Memory B cell (primary cell): ENCODE data around the gene BET1.

Source experiments
- ATAC-seq: fragments of 150-1000 bp; cut with Tn5 transposase; 2 replicates; pipeline ENCODE4 v1.10.0; 2021; ENCODE audit warnings: low read depth, mild to moderate bottlenecking, moderate library complexity
- DNase-seq, 2 donors: peaks; one replicate each; pipeline ENCODE4 v3.0.0; 2022; ENCODE audit warnings: low spot score in 2 of 2
- H3K27ac Mint-ChIP-seq: one replicate; pipeline ENCODE4 v1.8.0; 2022; ENCODE audit warnings: mild to moderate bottlenecking, moderate library complexity, mixed read lengths
- H3K27me3 Mint-ChIP-seq: one replicate; pipeline ENCODE4 v1.8.0; 2022; ENCODE audit warnings: mixed read lengths
- H3K36me3 Mint-ChIP-seq: one replicate; pipeline ENCODE4 v1.8.0; 2022; ENCODE audit warnings: mild to moderate bottlenecking, mixed read lengths
- H3K4me1 Mint-ChIP-seq: one replicate; pipeline ENCODE4 v1.8.0; 2022; ENCODE audit warnings: mixed read lengths
- H3K4me3 Mint-ChIP-seq: one replicate; pipeline ENCODE4 v1.8.0; 2022; ENCODE audit warnings: mild to moderate bottlenecking, moderate library complexity, mixed read lengths
- H3K9me3 Mint-ChIP-seq: one replicate; pipeline ENCODE4 v1.8.0; 2022; ENCODE audit warnings: mixed read lengths

The BET1 gene, protein sequence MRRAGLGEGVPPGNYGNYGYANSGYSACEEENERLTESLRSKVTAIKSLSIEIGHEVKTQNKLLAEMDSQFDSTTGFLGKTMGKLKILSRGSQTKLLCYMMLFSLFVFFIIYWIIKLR

DNA sequence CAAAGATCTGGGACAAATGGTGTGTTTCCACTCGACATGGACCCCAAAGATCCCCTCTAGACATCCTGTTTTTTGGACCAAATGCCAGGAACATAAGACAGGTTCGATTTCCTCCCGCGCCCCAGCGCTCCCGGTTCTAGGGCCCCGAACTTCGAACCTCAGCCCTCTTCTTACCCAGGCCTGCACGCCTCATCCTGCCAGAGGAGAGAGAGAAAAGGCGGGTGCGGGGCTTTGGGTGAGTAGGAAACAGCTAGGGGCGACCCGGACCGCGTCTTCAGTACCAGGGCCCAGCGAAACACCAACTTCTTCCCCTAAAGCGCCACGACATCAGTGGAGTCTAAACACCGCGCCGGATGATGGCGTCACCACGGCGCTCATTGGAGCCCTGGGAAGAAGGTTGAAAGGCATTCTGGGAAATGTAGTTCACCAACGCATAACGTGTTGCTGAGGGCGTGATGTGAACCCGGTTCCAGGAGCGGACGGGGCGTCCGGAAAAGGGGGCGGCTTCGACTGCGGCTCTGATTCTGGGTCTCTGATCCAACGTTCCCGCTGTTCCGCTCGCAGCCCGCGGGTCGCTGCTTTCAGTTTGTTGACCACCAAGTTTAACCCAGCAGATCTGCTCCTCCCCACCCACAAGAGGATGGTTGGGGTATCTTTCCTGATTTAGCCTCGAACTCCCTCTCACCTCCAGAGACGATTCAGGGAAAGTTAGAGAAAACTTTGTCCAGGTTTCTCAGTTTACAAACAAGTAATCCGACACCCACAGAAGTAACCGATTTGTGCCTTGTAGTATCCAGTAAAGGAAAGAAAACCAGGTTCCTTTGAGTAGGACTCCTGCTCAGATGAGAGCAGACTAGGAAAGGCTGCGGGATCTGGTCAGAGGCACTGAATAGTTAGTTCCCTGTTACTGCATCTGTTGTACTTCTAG, at the start of gene BET1:
TSS of gene BET1 (minus strand) at position 332 of the 928 bp plus-strand sequence. CDS start at position 193, 139 bp downstream.
- peak; percentile 94 for ATAC-seq
- H3K4me3 Mint-ChIP-seq = peak within 1 kb of the TSS; percentile 100
- H3K4me1 Mint-ChIP-seq = peaks cover 22% of the 10 kb centered on the region

DNA sequence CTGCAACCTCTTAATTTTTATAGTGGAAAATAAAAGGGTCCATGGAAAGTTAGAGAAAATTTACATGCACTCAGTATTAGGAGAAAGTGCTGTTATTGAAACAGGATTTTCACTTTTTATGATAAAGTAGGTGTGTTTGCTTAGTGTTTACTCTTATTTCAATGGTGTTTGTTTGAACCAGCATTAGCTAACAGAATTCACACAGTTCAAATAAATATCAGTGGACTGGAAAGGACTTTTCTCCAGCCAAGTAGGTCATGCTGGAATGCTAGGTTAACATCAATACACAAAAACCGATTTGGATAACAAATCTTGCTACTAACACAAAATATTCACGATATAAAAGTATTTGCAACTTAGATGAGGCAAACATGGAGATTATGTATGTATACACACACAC, 49.4 kb upstream of the BET1 start:
- Mint-ChIP-seq H3K27ac (peak overlapping the region; percentile 14), H3K4me3 (no peak overlapping the region), H3K36me3 (peaks cover 4% of the 10 kb centered on the region), H3K27me3 (no peaks in the 10 kb centered on the region), H3K9me3 (peaks cover 2% of the 10 kb centered on the region), H3K4me1 (peaks cover 32% of the 10 kb centered on the region)
- DNase-seq (no peak), ATAC-seq (no peak)

More for the DNA sequence above, at the start of gene BET1:
- Mint-ChIP-seq H3K36me3 (peaks cover 13% of the 10 kb centered on the region), H3K27ac (peak within 1 kb of the TSS; percentile 99), H3K27me3 (no peaks in the 10 kb centered on the region), H3K9me3 (no peaks in the 10 kb centered on the region)
- peak; percentile 83 to 88 for DNase-seq

DNA sequence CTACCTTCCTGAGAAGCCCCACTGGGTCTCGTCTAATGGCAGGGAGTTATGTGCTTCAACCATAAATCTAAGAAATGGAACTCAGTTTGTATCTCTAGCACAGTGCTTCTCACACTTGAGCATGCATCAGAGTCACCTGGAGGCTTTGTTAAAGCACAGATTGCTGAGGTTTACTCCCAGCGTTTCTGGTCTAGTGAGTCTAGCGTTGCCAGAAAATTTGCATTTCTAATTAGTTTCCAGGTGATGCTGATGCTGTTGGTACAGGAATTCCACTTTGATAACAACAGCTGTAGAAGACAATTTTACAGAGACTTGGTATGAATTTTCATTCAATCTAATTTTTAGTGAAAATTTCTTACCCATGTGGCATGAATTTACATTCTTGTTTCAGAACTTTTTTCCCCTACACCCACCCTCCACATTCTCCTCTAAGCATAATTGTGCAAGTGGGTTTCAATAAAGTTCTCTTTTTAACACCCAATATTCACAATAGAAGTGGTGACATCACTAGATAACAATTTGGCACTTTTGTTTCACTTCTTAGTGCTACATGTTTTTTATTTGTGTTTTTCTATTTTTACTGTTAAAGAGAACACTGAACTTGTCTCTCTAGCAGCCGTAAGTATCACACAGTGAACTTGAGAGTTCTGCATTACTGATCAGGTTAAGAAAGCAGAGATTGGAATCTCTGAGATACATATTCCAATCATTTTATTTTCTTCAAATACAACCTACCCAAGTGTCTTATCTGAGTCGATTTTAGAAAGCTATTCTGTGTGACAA, 48.4 kb upstream of the BET1 start:
- H3K27ac Mint-ChIP-seq = peak overlapping the region; percentile 87
- H3K4me1 Mint-ChIP-seq = peaks cover 38% of the 10 kb centered on the region

DNA sequence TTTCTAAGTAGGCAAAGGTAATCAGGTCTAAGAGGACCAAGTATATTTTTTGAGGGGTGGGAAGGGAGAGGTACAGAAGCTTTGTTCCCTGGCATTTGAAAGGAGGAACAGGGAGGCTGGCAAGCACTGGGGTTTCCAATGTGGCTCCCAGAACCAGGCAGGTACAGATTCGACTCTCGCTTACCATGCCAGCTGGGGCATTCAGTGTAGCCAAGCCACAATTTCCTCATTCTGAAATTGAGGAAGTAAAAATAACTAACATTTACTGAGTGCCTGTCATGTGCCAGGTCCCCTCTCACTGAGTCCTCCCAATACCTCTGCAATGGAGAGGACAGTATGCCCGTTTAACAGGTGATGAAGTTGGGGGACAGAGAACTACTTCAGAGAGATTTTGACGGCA, 45.9 kb upstream of the BET1 start:
- peaks cover 34% of the 10 kb centered on the region for H3K4me1 Mint-ChIP-seq
- ATAC-seq (peak; percentile 86), DNase-seq (peak; percentile 48 to 67)
- no peaks in the 10 kb centered on the region for H3K27me3 Mint-ChIP-seq
- peak overlapping the region; percentile 98 for H3K27ac Mint-ChIP-seq
- peak overlapping the region; percentile 73 for H3K4me3 Mint-ChIP-seq
- peaks cover 2% of the 10 kb centered on the region for H3K36me3 Mint-ChIP-seq
- H3K9me3 Mint-ChIP-seq = peaks cover 2% of the 10 kb centered on the region

More for the DNA sequence above, 48.4 kb upstream of the BET1 start:
- H3K36me3 Mint-ChIP-seq = peaks cover 4% of the 10 kb centered on the region
- no peaks in the 10 kb centered on the region for H3K27me3 Mint-ChIP-seq
- peaks cover 2% of the 10 kb centered on the region for H3K9me3 Mint-ChIP-seq
- ATAC-seq (peak; percentile 67), DNase-seq (peak; percentile 27 to 41)
- H3K4me3 Mint-ChIP-seq = peak overlapping the region; percentile 35

DNA sequence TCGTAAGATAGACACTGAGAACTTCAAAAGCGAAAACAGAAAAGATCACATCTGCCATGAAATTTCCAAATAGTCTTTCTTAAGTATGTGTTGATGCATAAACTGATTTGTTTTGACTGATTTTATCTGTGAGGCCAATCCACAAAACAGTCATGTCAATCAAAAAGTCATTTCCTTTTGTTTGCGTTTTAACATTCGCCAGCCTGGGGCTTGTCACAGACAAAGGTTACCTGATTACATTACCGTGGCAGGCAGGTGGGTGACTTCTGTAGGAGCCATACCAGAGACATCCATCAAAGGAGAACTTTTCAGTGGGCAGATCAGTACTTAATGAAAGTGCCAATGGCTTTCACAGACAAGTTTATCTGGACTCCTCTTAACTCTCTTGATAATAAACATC, 45.5 kb upstream of the BET1 start:
- Mint-ChIP-seq H3K4me3 (peak overlapping the region; percentile 73), H3K36me3 (peaks cover 2% of the 10 kb centered on the region), H3K27me3 (no peaks in the 10 kb centered on the region), H3K4me1 (peaks cover 34% of the 10 kb centered on the region), H3K27ac (peak overlapping the region; percentile 98), H3K9me3 (peaks cover 2% of the 10 kb centered on the region)
- DNase-seq (peak in 1 of 2 donors; percentile 26), ATAC-seq (peak; percentile 16)

DNA sequence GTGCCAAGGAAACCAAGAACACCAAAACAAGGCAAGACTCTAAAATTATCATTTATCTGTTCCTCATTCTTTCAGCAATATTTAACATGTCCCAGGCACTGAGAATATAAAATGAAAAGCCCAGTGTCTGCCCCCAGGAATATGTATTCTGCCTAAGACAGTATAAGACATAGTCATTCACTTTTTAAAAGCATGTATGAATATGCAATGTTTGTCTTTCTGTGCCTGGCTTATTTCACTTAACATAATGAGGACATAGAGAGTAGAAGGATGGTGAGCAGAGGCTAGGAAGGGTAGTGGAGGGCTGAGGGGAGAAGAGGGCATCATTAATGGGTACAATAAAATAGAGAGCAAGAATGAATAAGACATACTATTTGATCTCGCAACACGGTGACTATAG, 44.6 kb upstream of the BET1 start:
- Mint-ChIP-seq H3K36me3 (peaks cover 2% of the 10 kb centered on the region), H3K4me3 (peak overlapping the region; percentile 28), H3K27me3 (no peaks in the 10 kb centered on the region), H3K4me1 (peaks cover 30% of the 10 kb centered on the region), H3K27ac (peak overlapping the region; percentile 98), H3K9me3 (peaks cover 2% of the 10 kb centered on the region)
- ATAC-seq = no peak
- DNase-seq = no peak

DNA sequence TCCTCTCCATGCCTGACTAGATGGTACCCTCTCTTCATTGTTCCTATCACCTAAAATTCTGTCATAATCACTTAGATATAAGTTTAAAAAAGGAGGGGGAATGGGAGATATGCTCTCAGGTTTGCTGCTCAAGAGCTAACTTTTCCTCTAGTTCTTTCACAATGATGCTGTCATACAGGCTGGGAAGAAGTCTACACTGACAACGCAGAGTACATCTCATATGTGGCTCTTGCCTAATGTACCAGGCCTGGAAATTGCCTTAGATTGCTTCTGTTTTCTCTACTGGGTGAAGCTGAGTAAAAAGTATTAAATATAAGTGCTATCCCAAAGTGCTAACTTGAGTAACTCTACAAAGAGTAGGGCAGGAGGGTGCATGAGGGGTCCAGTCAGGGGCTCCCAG, 43.8 kb upstream of the BET1 start:
- H3K4me3 Mint-ChIP-seq = peak overlapping the region; percentile 11
- H3K9me3 Mint-ChIP-seq = peaks cover 2% of the 10 kb centered on the region
- H3K4me1 Mint-ChIP-seq = peaks cover 30% of the 10 kb centered on the region
- no peak for DNase-seq
- H3K36me3 Mint-ChIP-seq = peaks cover 2% of the 10 kb centered on the region
- peak overlapping the region; percentile 98 for H3K27ac Mint-ChIP-seq
- no peak for ATAC-seq
- no peaks in the 10 kb centered on the region for H3K27me3 Mint-ChIP-seq

DNA sequence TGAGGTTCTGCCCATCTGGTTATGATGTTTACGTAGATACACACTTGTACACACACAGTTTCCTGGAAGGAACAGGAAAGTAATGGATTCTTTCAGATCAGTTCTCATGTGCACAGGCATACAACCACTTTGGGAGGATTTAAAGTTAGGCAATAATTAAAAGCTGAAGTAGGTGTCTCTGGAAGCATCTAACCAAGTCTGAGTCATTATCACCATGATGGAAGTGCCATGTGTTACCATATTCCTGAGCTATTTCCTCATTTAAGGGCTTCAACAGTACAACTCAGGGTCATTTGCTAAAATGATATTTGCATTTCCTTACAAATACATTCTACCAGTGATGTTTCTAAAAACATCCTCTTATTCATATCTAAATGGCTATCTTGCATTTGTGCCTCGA, 41.4 kb upstream of the BET1 start:
- Mint-ChIP-seq H3K4me1 (peaks cover 32% of the 10 kb centered on the region), H3K27me3 (no peaks in the 10 kb centered on the region), H3K4me3 (no peak overlapping the region), H3K36me3 (peaks cover 2% of the 10 kb centered on the region), H3K27ac (no peak overlapping the region), H3K9me3 (peaks cover 2% of the 10 kb centered on the region)
- DNase-seq = no peak
- ATAC-seq = no peak

DNA sequence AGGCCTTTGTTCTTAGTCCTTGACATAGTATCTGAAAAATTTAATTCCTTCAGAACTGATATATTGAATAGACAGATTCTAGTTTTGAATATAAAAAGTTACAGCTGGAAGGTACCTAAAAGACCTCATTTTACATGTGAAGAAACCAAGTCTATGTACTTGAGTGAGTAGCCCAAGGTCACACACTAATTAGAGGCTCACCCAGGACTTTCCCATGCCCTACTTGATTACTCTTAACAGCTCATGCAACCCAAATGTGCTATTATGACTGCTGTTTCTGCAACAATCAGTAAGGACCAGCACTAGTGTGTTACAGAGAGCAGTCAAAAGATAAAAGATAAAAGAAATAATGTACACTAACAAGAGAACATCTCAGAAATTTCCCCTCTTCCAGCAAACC, 40.7 kb upstream of the BET1 start:
- peaks cover 2% of the 10 kb centered on the region for H3K36me3 Mint-ChIP-seq
- ATAC-seq = no peak
- no peak overlapping the region for H3K27ac Mint-ChIP-seq
- no peak for DNase-seq
- H3K4me1 Mint-ChIP-seq = peaks cover 28% of the 10 kb centered on the region
- H3K9me3 Mint-ChIP-seq = peaks cover 2% of the 10 kb centered on the region
- no peaks in the 10 kb centered on the region for H3K27me3 Mint-ChIP-seq
- no peak overlapping the region for H3K4me3 Mint-ChIP-seq

DNA sequence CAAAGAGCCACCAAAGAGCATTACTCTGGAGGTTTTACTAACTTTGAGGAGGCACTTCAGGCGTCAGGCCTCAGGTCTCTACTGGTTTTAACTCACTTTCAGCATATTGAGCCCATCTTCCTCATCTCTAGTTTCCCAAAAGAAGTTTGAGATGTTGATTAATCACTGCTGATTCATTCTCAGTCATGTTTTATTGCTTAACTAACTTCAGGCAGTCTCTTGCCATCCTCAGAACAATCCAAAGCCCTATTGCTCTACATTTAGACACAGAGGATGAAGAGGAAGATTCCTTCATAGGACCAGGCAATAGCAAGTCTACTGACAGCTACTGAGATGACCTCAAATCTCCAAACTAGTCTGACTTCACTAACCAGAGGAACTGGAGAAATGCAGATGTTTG, 39.1 kb upstream of the BET1 start:
- Mint-ChIP-seq H3K4me1 (peaks cover 26% of the 10 kb centered on the region), H3K27me3 (no peaks in the 10 kb centered on the region), H3K4me3 (no peak overlapping the region), H3K9me3 (peaks cover 2% of the 10 kb centered on the region), H3K27ac (no peak overlapping the region), H3K36me3 (peaks cover 2% of the 10 kb centered on the region)
- no peak for DNase-seq
- no peak for ATAC-seq

DNA sequence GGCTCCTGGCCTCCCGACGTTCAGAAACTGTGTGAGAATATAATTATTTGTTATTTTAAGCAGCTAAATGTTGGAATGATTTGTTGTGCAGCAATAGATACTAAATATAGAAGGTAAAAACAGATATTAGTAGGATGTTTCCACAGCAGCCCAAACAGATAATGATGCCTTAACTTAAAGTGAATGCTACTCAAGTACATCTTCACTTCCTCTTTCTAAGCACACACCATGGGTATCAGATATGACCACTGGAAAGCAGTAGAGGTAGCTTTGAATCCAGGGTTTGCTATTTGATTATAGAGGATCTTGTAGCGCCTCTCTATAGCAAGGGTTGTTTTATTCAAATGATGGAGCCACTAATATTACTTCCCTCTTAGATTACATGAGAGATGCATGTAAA, 38.2 kb upstream of the BET1 start:
- DNase-seq (no peak), ATAC-seq (peak; percentile 59)
- H3K36me3 Mint-ChIP-seq = peaks cover 2% of the 10 kb centered on the region

DNA sequence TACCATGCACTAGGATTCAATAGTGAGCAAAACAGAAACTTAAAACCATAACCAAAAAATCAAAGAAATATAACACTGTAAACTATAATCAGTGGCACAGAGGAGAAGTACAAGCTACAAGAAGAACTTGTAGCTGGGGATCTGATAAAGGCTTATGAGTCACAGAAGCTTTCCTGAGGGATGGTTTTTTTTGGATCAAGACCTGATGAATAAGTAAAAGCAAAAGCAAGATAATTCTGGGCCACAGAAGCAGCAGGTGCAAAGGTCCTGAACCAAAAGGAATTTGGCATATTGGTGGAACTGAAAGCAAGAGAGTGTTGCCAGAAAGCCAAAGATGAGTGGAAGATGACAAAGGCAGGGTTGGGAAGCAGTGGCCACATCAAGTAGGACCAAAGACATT, 37.4 kb upstream of the BET1 start:
- Mint-ChIP-seq H3K36me3 (peaks cover 2% of the 10 kb centered on the region), H3K27me3 (no peaks in the 10 kb centered on the region)

More for the DNA sequence above, 38.2 kb upstream of the BET1 start:
- Mint-ChIP-seq H3K27ac (no peak overlapping the region), H3K4me1 (peaks cover 21% of the 10 kb centered on the region), H3K27me3 (no peaks in the 10 kb centered on the region), H3K4me3 (no peak overlapping the region), H3K9me3 (peaks cover 2% of the 10 kb centered on the region)

DNA sequence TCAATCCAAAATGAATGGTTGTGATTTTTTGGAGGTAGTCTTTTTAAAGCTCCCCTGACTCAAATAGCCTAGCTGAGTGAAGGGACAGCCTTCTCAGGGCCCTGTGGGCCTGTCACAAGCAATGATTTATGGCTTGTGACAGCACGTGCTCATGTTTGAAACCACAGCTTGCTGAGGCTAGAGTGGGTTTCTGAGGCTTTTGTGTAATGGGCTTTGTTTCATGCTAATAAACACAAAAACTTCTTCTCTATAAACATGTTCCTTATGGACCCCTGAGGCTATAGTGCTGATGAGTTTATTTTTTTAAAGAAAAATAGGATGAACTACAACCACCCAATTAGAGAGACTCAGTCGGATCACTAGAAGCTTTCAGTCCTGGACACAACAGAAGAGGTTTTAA, 36.1 kb upstream of the BET1 start:
- no peak for DNase-seq
- peaks cover 23% of the 10 kb centered on the region for H3K4me1 Mint-ChIP-seq
- ATAC-seq = no peak
- H3K36me3 Mint-ChIP-seq = no peaks in the 10 kb centered on the region
- no peaks in the 10 kb centered on the region for H3K27me3 Mint-ChIP-seq
- no peaks in the 10 kb centered on the region for H3K9me3 Mint-ChIP-seq
- no peak overlapping the region for H3K4me3 Mint-ChIP-seq
- no peak overlapping the region for H3K27ac Mint-ChIP-seq

More for the DNA sequence above, 37.4 kb upstream of the BET1 start:
- Mint-ChIP-seq H3K4me3 (no peak overlapping the region), H3K4me1 (peaks cover 21% of the 10 kb centered on the region), H3K9me3 (peaks cover 2% of the 10 kb centered on the region), H3K27ac (peak overlapping the region; percentile 76)
- no peak for DNase-seq
- no peak for ATAC-seq
